GM19239 (cell line): ENCODE results near the gene CRABP2.

Source experiments
- DNase-seq: peaks from one replicate; pipeline ENCODE4 v3.0.0; 2011; ENCODE audit warnings: low spot score; ENCODE audit not compliant: insufficient read length
- FAIRE-seq: peaks from 2 replicates; lab custom pipeline; 2011; peaks lifted over from hg19 to GRCh38; lab: Jason Lieb, UNC

Gene CRABP2

GRCh38 chr1:156705321-156705917 is at the start of gene CRABP2:
Gene CRABP2 (minus strand): TSS chr1:156705583. CDS start chr1:156705446, 137 bp downstream.
- DNase-seq (no peak), FAIRE-seq (no peak)

- no peak for DNase-seq
- FAIRE-seq = no peak
Observed at GRCh38 chr1:156754219-156754618, 48.8 kb upstream of the CRABP2 start.

DNA sequence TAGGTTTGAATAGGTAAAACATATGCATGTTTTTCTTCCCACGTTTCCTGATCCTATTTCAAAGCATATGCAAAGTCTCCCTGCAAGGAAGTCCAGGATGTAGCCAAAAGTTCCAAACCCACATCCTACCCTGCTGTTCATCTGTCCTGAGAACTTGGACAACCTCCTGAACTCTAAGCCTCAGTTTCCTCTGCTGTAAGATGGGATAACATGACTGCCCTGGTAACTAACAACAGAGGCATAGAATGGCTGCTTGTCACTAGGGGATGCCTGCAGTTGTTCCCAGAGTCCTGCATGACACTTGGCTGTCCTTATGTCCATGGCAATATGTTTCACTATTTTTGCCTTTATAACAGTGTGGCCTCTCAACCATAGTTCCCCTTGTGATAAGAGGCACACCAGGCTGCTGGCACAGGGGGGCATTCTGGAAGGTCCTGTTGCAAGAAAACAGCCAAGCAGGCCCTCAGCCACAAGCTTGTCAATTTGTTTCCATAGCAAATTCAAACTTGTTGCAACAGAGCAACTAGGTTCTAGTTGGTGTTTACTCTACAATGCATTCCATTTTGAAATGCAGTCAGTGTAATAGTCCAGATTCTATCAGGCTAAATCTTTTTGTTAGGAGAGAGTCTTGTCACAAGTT is 47.6 kb upstream of the CRABP2 start:
- DNase-seq = no peak
- FAIRE-seq = no peak

DNA sequence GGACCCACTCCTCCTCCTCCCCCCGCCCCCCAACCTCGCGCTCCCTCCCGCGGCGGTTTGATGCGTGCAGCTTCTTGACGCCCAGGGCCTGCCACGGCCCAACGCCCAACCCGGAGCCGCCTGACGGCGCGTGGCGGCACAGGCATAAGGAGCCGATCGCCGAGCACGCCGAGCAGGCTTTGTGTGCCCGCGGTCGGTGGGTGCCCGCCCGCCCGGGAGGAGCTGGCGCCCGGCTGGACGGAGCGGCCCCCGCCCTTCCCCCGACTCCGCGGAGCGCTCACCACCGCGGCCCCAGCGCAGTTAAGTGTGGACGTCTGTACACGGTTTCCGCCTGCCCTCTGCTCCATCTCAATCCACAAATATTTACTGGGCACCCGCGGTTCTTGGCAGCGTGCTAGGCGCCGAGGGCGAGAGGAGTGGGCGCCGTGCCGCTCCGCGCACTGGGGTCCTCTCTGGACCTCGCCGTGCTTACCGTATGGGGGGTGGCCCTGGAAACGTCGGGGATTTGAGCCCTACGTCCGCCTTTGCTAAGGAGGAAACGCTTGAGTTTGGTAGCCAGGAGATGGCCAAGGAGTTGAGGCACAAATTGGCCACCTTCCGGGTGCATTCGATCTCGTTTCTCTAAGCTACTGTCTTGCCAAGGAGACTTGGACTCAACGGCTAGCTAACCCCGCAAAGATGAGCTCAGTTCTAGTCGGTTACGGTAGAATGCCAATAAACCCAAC is 46.5 kb upstream of the CRABP2 start:
- DNase-seq = peak; percentile 96
- FAIRE-seq = no peak

DNA sequence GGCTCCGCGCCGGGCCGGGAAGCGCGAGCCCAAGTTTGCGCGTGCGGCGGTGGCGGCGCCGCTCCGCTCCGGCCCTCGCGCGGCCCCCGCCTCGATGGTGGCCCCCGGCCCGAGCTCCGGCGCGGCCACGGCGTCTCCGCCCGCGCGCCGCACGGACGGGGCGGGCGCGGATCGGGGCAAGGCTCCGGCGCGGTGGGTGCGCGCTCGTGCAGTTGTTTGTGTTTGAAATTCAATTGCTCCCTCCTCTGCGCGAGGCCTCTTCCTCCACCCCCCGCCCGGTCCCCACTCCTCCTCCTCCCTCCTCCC is 46.0 kb upstream of the CRABP2 start, which contains the start of gene HDGF:
Gene HDGF (minus strand): TSS at position 225 of the 306 bp plus-strand sequence. CDS start 246 bp downstream, outside the sequence.
- no peak for DNase-seq
- FAIRE-seq = no peak

DNA sequence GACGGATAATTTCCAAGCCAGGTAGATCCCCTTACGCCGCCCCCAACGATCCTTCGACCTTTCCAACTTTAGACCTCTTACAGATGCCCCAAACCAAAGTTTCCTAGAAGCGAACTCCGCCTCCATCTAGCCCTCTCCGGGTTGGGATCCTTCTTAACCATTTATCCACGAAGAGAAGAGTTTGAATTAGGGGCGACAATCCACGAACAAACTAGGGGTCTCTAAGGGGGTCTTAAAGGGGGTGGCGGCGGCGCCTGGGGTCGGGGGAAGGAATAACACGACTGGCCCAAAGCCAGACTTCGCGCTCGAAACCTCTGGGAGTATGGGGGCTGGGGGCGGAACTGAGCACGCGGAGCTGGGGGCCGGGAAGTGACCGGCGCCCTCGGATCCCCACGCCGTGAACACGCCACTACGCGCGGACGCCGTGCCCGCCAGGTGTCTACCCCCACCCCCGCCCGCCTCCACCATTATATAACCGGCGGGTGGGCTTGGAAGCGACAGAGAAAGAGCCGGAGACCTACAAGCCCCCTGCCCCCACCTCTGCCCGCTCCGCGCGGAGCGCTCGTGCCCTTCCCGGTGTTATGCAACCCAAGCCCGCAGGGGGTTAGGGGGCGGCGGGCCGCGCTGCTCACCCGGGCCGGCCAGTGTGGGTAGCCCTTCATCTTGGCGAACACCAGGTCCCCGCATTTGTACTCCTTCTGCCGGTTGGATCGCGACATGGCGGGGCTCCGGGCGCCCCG is 45.5 kb upstream of the CRABP2 start:
- DNase-seq (no peak), FAIRE-seq (no peak)

- FAIRE-seq (peak; percentile 48), DNase-seq (no peak)
Observed at GRCh38 chr1:156750191-156750672, 44.8 kb upstream of the CRABP2 start.

GRCh38 chr1:156749419-156750118 is 44.2 kb upstream of the CRABP2 start:
- DNase-seq (no peak), FAIRE-seq (no peak)

GRCh38 chr1:156748670-156749418 is 43.5 kb upstream of the CRABP2 start:
- no peak for DNase-seq
- peak; percentile 77 for FAIRE-seq

DNA sequence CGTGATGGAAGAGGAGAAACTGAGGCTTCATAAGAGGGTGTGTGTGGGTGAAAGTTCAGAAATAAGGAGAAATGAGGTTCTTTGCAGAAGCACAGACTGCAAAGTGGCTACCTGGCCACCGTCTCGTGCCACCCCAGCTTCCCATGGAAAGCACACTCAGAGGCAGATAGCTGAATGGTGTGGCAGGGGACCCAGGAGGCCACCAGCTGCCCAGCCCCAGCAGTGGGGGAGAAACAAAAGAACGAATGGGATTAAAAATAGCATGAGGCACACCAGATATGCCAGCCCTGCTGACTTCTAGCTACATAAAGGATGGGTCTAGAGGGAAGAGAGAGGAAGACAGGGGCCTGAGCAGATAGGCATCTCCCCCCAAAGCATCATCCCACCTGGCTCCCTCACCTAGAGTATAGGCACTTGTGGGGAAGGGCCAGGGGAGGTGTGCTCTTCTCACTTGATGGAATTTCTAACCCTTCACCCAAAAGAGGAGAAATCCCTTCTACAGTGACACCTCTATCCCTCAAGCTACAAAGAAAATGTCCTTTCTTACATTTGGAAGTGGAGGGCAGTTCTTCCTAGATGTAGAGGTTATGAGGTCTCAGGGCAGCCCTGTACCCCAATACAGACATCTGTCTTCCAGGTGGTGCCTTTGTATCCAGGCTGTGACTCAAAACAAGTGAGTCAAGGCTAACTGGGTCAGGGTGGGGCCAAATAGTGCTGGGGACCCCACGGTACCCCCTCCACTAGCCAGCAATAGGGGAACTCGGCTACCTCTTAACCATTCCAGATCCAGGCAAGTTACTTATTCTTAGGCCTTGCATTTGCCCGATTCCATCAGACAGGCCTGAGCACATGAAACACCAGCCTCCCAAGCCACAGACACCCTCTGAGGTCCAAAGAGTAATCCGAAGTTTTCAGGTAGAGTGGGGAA is 42.6 kb upstream of the CRABP2 start:
- FAIRE-seq (no peak), DNase-seq (no peak)

DNA sequence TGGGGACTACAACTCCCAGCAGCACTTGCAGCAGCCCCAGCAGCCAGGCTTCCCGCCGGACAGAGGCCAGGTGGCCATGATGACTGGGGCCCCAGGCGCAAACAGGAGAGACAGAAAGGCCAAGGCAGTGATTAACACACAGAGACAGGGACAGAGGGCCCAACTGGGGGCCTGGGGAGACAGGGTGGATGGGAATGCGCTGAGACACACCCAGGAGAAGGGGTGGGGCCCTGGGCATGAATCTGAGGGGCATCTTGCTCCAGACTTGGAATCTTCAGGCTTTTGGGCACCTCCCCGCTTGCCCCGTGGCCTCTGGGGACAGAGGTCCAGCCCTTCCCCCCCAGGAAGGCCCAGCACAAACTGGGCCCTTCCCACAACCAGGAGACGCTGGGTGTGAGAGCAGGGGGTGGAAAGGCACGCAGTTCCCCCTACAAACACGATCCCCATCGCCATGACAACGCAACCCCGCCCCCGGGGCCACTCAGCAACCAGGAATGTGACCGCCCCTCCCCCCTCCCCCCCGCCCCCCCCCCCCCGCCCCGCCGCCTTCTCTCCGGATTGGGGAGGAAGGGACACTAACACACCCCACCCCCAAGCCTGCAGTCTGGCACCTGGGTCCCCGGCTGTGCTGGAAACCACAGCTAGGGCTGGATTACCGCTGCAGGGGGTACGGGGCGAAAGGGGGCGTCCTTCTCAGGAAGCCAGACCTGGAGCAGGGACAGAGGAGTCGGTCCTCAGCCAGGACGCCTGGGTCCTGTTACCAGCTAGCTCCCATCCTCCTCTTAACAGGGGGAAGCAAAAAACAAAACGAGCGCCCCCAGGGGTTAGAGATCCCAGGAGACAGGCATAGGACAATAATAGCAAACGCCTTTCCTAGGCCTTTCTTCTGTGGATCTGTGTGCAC is 41.6 kb upstream of the CRABP2 start:
- FAIRE-seq (no peak), DNase-seq (peak; percentile 56)

GRCh38 chr1:156746406-156746727 is 41.0 kb upstream of the CRABP2 start:
- no peak for DNase-seq
- FAIRE-seq = no peak

DNA sequence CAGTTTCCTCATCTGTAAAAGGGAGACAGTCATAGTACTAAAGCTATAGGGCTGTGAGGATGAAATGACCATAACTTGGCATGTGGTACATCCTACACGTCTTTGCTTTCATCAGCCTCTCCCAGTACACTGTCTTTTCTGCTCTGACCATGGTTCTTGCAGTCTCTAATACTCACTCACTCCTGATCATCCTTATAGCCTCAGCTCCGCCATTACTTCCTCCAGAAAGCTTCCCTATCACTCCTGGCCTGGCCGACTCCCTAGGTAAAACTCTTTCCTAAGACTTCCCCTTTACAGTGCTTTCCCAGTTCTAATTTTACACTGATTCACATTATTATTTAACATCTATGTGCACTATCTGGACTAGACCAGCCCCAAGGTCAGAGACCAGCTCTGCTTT is 40.5 kb upstream of the CRABP2 start:
- FAIRE-seq = no peak

DNA sequence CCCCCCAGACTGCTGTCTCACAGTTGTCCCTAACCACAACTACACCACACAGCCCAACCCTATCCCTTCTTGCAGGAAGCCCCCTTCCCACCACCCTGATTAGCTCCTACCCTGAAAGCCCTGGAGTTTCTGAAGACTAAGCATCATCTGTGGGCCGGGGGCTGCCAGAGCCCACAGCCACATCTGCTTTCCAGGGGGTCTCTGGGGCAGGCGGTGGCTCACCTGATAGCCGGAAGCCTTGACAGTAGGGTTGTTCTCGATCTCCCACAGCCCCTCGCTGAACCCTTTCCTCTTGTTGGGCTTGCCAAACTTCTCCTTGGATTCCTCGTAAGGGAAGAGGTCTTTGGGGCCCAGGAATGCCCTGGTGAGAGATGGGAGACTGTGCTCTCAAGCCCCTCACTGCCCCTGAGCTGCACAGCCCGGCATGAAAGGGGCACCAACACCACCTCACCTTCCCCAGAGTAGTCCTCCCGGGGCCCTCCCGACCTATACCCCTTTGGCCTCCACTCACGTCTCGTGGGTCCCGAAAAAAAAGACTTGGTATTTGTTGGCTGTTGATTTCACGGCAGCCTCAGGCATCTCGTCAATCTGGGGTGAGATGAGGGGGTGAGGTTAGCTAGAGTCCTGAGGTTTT is 39.5 kb upstream of the CRABP2 start:
- FAIRE-seq (no peak), DNase-seq (no peak)

More for the DNA sequence above, 40.5 kb upstream of the CRABP2 start:
- no peak for DNase-seq

GRCh38 chr1:156744344-156744743 is 39.0 kb upstream of the CRABP2 start:
- DNase-seq (no peak), FAIRE-seq (no peak)

GRCh38 chr1:156743367-156744302 is 38.3 kb upstream of the CRABP2 start:
- DNase-seq (no peak), FAIRE-seq (no peak)
